Neural cell (in vitro differentiated cells): ENCODE results near the gene LNX1. TPM values are rescaled to one million over a fixed set of nuclear protein-coding genes. Genes with fewer than 3 reads are reported as not detected.

Experiments
- H2AFZ ChIP-seq: fragments of 200-600, 300-800 bp; sonication (generic), shearing (Covaris generic); 2 replicates; pipeline ENCODE4 v1.6.0; 2014; ENCODE audit warnings: low read depth, mild to moderate bottlenecking, antibody characterized with exemption, low read length, moderate library complexity
- H3F3A ChIP-seq: fragments of 200-600 bp; shearing (Covaris generic); 2 replicates; pipeline ENCODE4 v1.6.1; 2016; ENCODE audit warnings: mild to moderate bottlenecking, moderate library complexity, mixed read lengths, antibody characterized with exemption, low read length; ENCODE audit not compliant: insufficient read depth, poor library complexity, severe bottlenecking
- H3K27ac ChIP-seq: fragments of 200-600, 300-800 bp; sonication (generic), shearing (Covaris generic); 2 replicates; pipeline ENCODE4 v1.5.1; 2014; ENCODE audit warnings: mild to moderate bottlenecking, low read length, moderate library complexity
- H3K27me3 ChIP-seq: fragments of 300-800, 200-600 bp; sonication (generic), shearing (Covaris generic); 2 replicates; pipeline ENCODE4 v1.6.0; 2014; ENCODE audit warnings: mild to moderate bottlenecking, low read depth, low read length, moderate library complexity; ENCODE audit not compliant: insufficient read depth
- H3K36me3 ChIP-seq: fragments of 300-800, 200-600 bp; sonication (generic), shearing (Covaris generic); 2 replicates; pipeline ENCODE4 v1.5.1; 2014; ENCODE audit warnings: mild to moderate bottlenecking, antibody characterized with exemption, low read length, moderate library complexity; ENCODE audit not compliant: insufficient read depth
- H3K4me2 ChIP-seq: fragments of 300-800, 200-600 bp; sonication (generic), shearing (Covaris generic); 2 replicates; pipeline ENCODE4 v1.6.0; 2014; ENCODE audit warnings: mild to moderate bottlenecking, low read length
- H3K4me3 ChIP-seq: fragments of 300-800, 200-600 bp; sonication (generic), shearing (Covaris generic); 2 replicates; pipeline ENCODE4 v1.5.1; 2014; ENCODE audit warnings: mild to moderate bottlenecking, low read length, moderate library complexity
- H3K79me2 ChIP-seq: fragments of 200-600 bp; shearing (Covaris generic); replicated peaks from 2 replicates; pipeline ENCODE4 v1.6.0; 2014; ENCODE audit warnings: mild to moderate bottlenecking, low read length, moderate library complexity; ENCODE audit not compliant: insufficient read depth
- H3K9ac ChIP-seq: fragments of 300-800, 200-600 bp; sonication (generic), shearing (Covaris generic); 2 replicates; pipeline ENCODE4 v1.6.1; 2016; ENCODE audit warnings: mild to moderate bottlenecking, low read length, mixed read lengths
- H3K9me2 ChIP-seq: fragments of 200-600 bp; shearing (Covaris generic); 2 replicates; pipeline ENCODE4 v1.6.1; 2016; ENCODE audit warnings: mild to moderate bottlenecking, low read length, mixed read lengths; ENCODE audit not compliant: insufficient read depth
- H3K9me3 ChIP-seq: fragments of 200-600, 300-800 bp; sonication (generic), shearing (Covaris generic); 2 replicates; pipeline ENCODE4 v1.6.1; 2016; ENCODE audit warnings: mild to moderate bottlenecking, mixed run types, low read length, moderate library complexity, mixed read lengths
- H4K20me1 ChIP-seq: fragments of 200-600 bp; shearing (Covaris generic); 2 replicates; pipeline ENCODE4 v1.6.1; 2016; ENCODE audit warnings: mild to moderate bottlenecking, mixed run types; ENCODE audit not compliant: insufficient read depth
- EP300 ChIP-seq: fragments of 450-650 bp; conservative IDR thresholded peaks from 2 replicates; pipeline ENCODE4 v1.6.1; 2014; ENCODE audit warnings: antibody characterized with exemption, mild to moderate bottlenecking, moderate library complexity; ENCODE audit not compliant: poor library complexity, severe bottlenecking
- EZH2 ChIP-seq: fragments of 200-600, 300-800 bp; shearing (Covaris generic), sonication (generic); IDR thresholded peaks from 2 replicates; pipeline ENCODE4 v1.6.1; 2014; ENCODE audit warnings: antibody characterized with exemption, low read length, borderline replicate concordance, mild to moderate bottlenecking; ENCODE audit not compliant: insufficient read depth, poor library complexity, severe bottlenecking
- MXI1 ChIP-seq: fragments of 450-650 bp; conservative IDR thresholded peaks from 2 replicates; pipeline ENCODE4 v1.6.1; 2014; ENCODE audit warnings: antibody characterized with exemption, mild to moderate bottlenecking; ENCODE audit not compliant: poor library complexity, severe bottlenecking
- POLR2AphosphoS5 ChIP-seq: IDR thresholded peaks from 2 replicates; pipeline ENCODE4 v1.6.1; 2012
- RAD21 ChIP-seq: fragments of 450-650 bp; conservative IDR thresholded peaks from 2 replicates; pipeline ENCODE4 v1.6.1; 2014; ENCODE audit warnings: antibody characterized with exemption, mild to moderate bottlenecking, moderate library complexity
- SMC3 ChIP-seq: fragments of 450-650 bp; conservative IDR thresholded peaks from 2 replicates; pipeline ENCODE4 v1.6.1; 2014; ENCODE audit warnings: antibody characterized with exemption, mild to moderate bottlenecking, moderate library complexity; ENCODE audit not compliant: poor library complexity
- TAF1 ChIP-seq: IDR thresholded peaks from 2 replicates; pipeline ENCODE4 v1.6.1; 2012; ENCODE audit warnings: low read depth
- polyA plus RNA-seq: library from polyadenylated mRNA; depleted of rRNA; stranded (reverse); fragments of >200 nt; gene quantifications from 2 replicates; pipeline ENCODE4 v1.2.3, GENCODE V29; 2014
- TF ChIP-seq, protein P1 (sequence below): IDR thresholded peaks from 2 replicates; pipeline ENCODE4 v1.6.1; 2012; ENCODE audit warnings: borderline replicate concordance
- TF ChIP-seq, protein P2 (sequence below): fragments of 450-650 bp; IDR thresholded peaks from 2 replicates; pipeline ENCODE4 v1.5.1; 2014; ENCODE audit warnings: antibody characterized with exemption, mild to moderate bottlenecking, moderate library complexity; ENCODE audit not compliant: poor library complexity, severe bottlenecking

The LNX1 gene
- polyA plus RNA-seq, 1 donor from 2014 or later = 3.4 TPM

GRCh38 chr4:53501561-53501960 lies 89.7 kb downstream of the LNX1 start:
- H3K4me3 ChIP-seq = no peak overlapping the region
- no peak overlapping the region for H3K9ac ChIP-seq
- no peaks in the 10 kb centered on the region for H4K20me1 ChIP-seq
- no peaks in the 10 kb centered on the region for H3F3A ChIP-seq
- H3K36me3 ChIP-seq = no peaks in the 10 kb centered on the region
- TF ChIP-seq RAD21 (no peak), MXI1 (no peak), EP300 (no peak), SMC3 (no peak), EZH2 (no peak), TAF1 (no peak), POLR2AphosphoS5 (no peak)
- TF ChIP-seq, protein P1, sequence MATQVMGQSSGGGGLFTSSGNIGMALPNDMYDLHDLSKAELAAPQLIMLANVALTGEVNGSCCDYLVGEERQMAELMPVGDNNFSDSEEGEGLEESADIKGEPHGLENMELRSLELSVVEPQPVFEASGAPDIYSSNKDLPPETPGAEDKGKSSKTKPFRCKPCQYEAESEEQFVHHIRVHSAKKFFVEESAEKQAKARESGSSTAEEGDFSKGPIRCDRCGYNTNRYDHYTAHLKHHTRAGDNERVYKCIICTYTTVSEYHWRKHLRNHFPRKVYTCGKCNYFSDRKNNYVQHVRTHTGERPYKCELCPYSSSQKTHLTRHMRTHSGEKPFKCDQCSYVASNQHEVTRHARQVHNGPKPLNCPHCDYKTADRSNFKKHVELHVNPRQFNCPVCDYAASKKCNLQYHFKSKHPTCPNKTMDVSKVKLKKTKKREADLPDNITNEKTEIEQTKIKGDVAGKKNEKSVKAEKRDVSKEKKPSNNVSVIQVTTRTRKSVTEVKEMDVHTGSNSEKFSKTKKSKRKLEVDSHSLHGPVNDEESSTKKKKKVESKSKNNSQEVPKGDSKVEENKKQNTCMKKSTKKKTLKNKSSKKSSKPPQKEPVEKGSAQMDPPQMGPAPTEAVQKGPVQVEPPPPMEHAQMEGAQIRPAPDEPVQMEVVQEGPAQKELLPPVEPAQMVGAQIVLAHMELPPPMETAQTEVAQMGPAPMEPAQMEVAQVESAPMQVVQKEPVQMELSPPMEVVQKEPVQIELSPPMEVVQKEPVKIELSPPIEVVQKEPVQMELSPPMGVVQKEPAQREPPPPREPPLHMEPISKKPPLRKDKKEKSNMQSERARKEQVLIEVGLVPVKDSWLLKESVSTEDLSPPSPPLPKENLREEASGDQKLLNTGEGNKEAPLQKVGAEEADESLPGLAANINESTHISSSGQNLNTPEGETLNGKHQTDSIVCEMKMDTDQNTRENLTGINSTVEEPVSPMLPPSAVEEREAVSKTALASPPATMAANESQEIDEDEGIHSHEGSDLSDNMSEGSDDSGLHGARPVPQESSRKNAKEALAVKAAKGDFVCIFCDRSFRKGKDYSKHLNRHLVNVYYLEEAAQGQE = no peak
- TF ChIP-seq, protein P2, sequence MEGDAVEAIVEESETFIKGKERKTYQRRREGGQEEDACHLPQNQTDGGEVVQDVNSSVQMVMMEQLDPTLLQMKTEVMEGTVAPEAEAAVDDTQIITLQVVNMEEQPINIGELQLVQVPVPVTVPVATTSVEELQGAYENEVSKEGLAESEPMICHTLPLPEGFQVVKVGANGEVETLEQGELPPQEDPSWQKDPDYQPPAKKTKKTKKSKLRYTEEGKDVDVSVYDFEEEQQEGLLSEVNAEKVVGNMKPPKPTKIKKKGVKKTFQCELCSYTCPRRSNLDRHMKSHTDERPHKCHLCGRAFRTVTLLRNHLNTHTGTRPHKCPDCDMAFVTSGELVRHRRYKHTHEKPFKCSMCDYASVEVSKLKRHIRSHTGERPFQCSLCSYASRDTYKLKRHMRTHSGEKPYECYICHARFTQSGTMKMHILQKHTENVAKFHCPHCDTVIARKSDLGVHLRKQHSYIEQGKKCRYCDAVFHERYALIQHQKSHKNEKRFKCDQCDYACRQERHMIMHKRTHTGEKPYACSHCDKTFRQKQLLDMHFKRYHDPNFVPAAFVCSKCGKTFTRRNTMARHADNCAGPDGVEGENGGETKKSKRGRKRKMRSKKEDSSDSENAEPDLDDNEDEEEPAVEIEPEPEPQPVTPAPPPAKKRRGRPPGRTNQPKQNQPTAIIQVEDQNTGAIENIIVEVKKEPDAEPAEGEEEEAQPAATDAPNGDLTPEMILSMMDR = no peak
- no peak overlapping the region for H3K4me2 ChIP-seq
- H3K27me3 ChIP-seq = no peaks in the 10 kb centered on the region
- H2AFZ ChIP-seq = no peak overlapping the region
- H3K9me2 ChIP-seq = no peaks in the 10 kb centered on the region
- no peak overlapping the region for H3K27ac ChIP-seq
- no peaks in the 10 kb centered on the region for H3K79me2 ChIP-seq
- no peaks in the 10 kb centered on the region for H3K9me3 ChIP-seq

- no peaks in the 10 kb centered on the region for H3K36me3 ChIP-seq
- H4K20me1 ChIP-seq = no peaks in the 10 kb centered on the region
- TF ChIP-seq, protein P2 = no peak
- TF ChIP-seq RAD21 = no peak
Observed at GRCh38 chr4:53500546-53500945, 90.7 kb downstream of the LNX1 start.

More at GRCh38 chr4:53500546-53500945, 90.7 kb downstream of the LNX1 start:
- H2AFZ ChIP-seq = no peak overlapping the region
- H3F3A ChIP-seq = no peaks in the 10 kb centered on the region
- H3K9me2 ChIP-seq = no peaks in the 10 kb centered on the region
- no peak overlapping the region for H3K4me2 ChIP-seq
- no peak overlapping the region for H3K4me3 ChIP-seq
- H3K27ac ChIP-seq = no peak overlapping the region
- no peaks in the 10 kb centered on the region for H3K9me3 ChIP-seq
- H3K79me2 ChIP-seq = no peaks in the 10 kb centered on the region
- no peaks in the 10 kb centered on the region for H3K27me3 ChIP-seq
- no peak overlapping the region for H3K9ac ChIP-seq
